ENCODE results near the gene ZCCHC17.

DNA sequence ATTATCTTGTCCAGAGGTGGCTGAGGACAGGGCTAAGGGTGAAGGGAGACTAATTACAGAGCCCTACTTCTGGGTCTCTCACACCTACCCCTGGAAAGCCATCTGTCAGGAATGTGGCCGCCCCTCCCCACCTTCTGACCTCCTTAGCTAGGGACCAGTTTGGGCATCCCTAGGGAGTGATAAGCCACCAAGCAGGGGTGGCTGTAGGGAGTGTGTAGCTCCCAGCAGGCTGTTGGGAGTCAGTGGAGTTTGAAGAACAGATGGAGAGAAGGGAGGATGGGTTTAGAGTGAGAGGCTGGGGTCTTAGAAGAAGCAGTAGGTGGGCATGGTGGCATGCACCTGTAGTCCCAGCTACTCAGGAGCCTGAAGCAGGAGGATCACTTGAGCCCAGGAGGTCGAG lies 115.4 kb downstream of the ZCCHC17 start:
- TF ChIP-seq CTCF (IDR thresholded peaks at IDR 0.05 in 8 of 11, conservative IDR thresholded peaks at IDR 0.05 in 3 of 11): no peak
- no peak for TF ChIP-seq POLR2AphosphoS5 (IDR thresholded peaks at IDR 0.05)
- no peak for TF ChIP-seq POLR2A (IDR thresholded peaks at IDR 0.05)

Measured in spleen (tissue), 7 donors.